Stomach (tissue), 4 donors: Measurements from ENCODE around the gene GLB1L2.

Experiments
- POLR2A ChIP-seq, 4 donors: fragments of 450-650 bp; IDR thresholded peaks; one replicate each; pipeline ENCODE4 v1.6.1; 2016; ENCODE audit warnings: antibody characterized with exemption in 4 of 4, control low read depth in 2 of 4, mild to moderate bottlenecking in 1 of 4, moderate library complexity in 1 of 4
- POLR2AphosphoS5 ChIP-seq, 3 donors: sonication (generic); formaldehyde crosslinking; IDR thresholded peaks; one replicate each; pipeline ENCODE4 v1.6.1; 2016; ENCODE audit warnings: antibody characterized with exemption in 3 of 3
- TF ChIP-seq, protein P1 (sequence below), 7 experiments: fragments of 450-650 bp in 4 of 7; fragments of 200-600 bp in 3 of 7; sonication (generic) in 3 of 7; IDR thresholded peaks; one replicate each; pipeline ENCODE4 v1.5.1; 2016 to 2019; ENCODE audit warnings: antibody characterized with exemption in 7 of 7, control low read depth in 2 of 7, mild to moderate bottlenecking in 1 of 7

DNA sequence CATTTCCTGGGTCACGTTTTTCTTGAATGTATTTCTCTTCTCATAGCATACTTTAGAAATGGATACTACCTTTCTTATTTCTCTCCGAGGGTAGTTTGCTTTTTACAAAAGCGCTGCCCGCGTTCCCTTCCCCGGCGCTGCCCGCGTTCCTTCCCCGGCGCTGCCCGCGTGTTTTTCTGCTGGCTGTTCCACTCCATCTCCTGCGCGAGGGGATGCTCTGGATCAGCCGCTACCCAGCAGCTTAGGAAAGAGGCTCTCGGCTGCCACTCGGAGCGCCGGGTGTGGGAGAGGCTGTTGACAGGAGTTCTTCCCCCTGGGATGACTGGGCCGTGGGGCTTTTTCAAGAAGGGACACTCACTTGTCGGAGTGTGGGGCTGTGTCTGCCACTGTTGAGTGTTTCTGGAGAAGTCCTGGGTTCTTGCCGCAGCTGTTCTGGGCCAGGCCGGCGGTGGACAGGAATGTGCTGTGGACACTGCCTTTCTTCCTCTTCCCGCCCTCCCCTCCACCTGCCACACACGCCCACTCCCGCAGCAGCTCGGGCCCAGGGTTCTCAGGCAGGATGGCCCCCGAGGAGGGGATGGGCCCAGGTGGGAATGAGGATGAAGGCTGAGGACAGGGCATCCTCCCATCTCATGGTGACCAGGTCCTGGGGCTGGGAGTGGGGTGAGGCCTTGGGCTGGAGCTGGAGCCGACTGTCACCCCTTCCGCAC is 30.6 kb downstream of the GLB1L2 start:
- no peak for TF ChIP-seq POLR2A (IDR thresholded peaks at IDR 0.05)
- TF ChIP-seq, protein P1, sequence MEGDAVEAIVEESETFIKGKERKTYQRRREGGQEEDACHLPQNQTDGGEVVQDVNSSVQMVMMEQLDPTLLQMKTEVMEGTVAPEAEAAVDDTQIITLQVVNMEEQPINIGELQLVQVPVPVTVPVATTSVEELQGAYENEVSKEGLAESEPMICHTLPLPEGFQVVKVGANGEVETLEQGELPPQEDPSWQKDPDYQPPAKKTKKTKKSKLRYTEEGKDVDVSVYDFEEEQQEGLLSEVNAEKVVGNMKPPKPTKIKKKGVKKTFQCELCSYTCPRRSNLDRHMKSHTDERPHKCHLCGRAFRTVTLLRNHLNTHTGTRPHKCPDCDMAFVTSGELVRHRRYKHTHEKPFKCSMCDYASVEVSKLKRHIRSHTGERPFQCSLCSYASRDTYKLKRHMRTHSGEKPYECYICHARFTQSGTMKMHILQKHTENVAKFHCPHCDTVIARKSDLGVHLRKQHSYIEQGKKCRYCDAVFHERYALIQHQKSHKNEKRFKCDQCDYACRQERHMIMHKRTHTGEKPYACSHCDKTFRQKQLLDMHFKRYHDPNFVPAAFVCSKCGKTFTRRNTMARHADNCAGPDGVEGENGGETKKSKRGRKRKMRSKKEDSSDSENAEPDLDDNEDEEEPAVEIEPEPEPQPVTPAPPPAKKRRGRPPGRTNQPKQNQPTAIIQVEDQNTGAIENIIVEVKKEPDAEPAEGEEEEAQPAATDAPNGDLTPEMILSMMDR (IDR thresholded peaks at IDR 0.05), result no peak
- TF ChIP-seq POLR2AphosphoS5 (IDR thresholded peaks at IDR 0.05), result no peak
